HEK293 (cell line): ENCODE data around the gene NONO.

ENCODE experiments used
- FEZF1 ChIP-seq: fragments of 450-650 bp; formaldehyde crosslinking; IDR thresholded peaks from 2 replicates; pipeline ENCODE4 v1.5.1; 2016; ENCODE audit warnings: missing biosample characterization, missing genetic modification characterization
- KLF17 ChIP-seq: fragments of 450-650 bp; formaldehyde crosslinking; IDR thresholded peaks from 2 replicates; pipeline ENCODE4 v1.5.1; 2016; ENCODE audit warnings: missing biosample characterization, missing genetic modification characterization
- KLF7 ChIP-seq: fragments of 450-650 bp; formaldehyde crosslinking; IDR thresholded peaks from 2 replicates; pipeline ENCODE4 v1.5.1; 2016; ENCODE audit warnings: missing biosample characterization, missing genetic modification characterization, borderline replicate concordance
- KLF8 ChIP-seq: fragments of 450-650 bp; formaldehyde crosslinking; IDR thresholded peaks from 2 replicates; pipeline ENCODE4 v1.5.1; 2016; ENCODE audit warnings: missing biosample characterization, missing genetic modification characterization
- PATZ1 ChIP-seq: fragments of 450-650 bp; formaldehyde crosslinking; IDR thresholded peaks from 2 replicates; pipeline ENCODE4 v1.5.1; 2016; ENCODE audit warnings: missing biosample characterization, missing genetic modification characterization
- PBX3 ChIP-seq: sonication (generic); formaldehyde crosslinking; IDR thresholded peaks from 2 replicates; pipeline ENCODE4 v1.8.1; 2022; ENCODE audit warnings: mild to moderate bottlenecking, moderate library complexity, missing genetic modification reagents
- PRDM1 ChIP-seq: fragments of 450-650 bp; formaldehyde crosslinking; IDR thresholded peaks from 2 replicates; pipeline ENCODE4; 2016; ENCODE audit warnings: missing biosample characterization, missing genetic modification characterization
- YY1 ChIP-seq: fragments of 450-650 bp; formaldehyde crosslinking; IDR thresholded peaks from 2 replicates; pipeline ENCODE4 v1.5.1; 2018; ENCODE audit warnings: missing biosample characterization, missing genetic modification characterization
- ZBTB21 ChIP-seq: fragments of 450-650 bp; formaldehyde crosslinking; IDR thresholded peaks from 2 replicates; pipeline ENCODE4 v1.5.1; 2017; ENCODE audit warnings: missing biosample characterization, missing genetic modification characterization
- ZBTB44 ChIP-seq: fragments of 450-650 bp; IDR thresholded peaks from 2 replicates; pipeline ENCODE4 v1.5.1; 2018; ENCODE audit warnings: missing biosample characterization, mild to moderate bottlenecking, missing genetic modification characterization
- ZNF146 ChIP-seq: fragments of 450-650 bp; formaldehyde crosslinking; IDR thresholded peaks from 2 replicates; pipeline ENCODE4 v1.5.1; 2016; ENCODE audit warnings: missing biosample characterization, missing genetic modification characterization
- ZNF24 ChIP-seq: fragments of 450-650 bp; formaldehyde crosslinking; IDR thresholded peaks from 2 replicates; pipeline ENCODE4 v1.5.1; 2016; ENCODE audit warnings: missing biosample characterization, missing genetic modification characterization
- ZNF324 ChIP-seq: fragments of 450-650 bp; formaldehyde crosslinking; IDR thresholded peaks from 2 replicates; pipeline ENCODE4 v1.5.1; 2016; ENCODE audit warnings: missing biosample characterization, missing genetic modification characterization
- ZNF366 ChIP-seq: fragments of 450-650 bp; formaldehyde crosslinking; conservative IDR thresholded peaks from 2 replicates; pipeline ENCODE4 v1.5.1; 2016; ENCODE audit warnings: missing biosample characterization, missing genetic modification characterization
- ZNF37A ChIP-seq: fragments of 450-650 bp; IDR thresholded peaks from 2 replicates; pipeline ENCODE4 v1.5.1; 2018; ENCODE audit warnings: missing biosample characterization, missing genetic modification characterization
- ZNF530 ChIP-seq: fragments of 450-650 bp; formaldehyde crosslinking; IDR thresholded peaks from 2 replicates; pipeline ENCODE4 v1.5.1; 2016; ENCODE audit warnings: low read depth, missing biosample characterization, missing genetic modification characterization
- ZNF629 ChIP-seq: fragments of 450-650 bp; formaldehyde crosslinking; IDR thresholded peaks from 2 replicates; pipeline ENCODE4 v1.5.1; 2017; ENCODE audit warnings: missing biosample characterization, missing genetic modification characterization
- ZNF792 ChIP-seq: fragments of 450-650 bp; formaldehyde crosslinking; IDR thresholded peaks from 2 replicates; pipeline ENCODE4 v1.5.1; 2016; ENCODE audit warnings: missing biosample characterization, missing genetic modification characterization
- ZSCAN23 ChIP-seq: fragments of 450-650 bp; formaldehyde crosslinking; IDR thresholded peaks from 2 replicates; pipeline ENCODE4 v1.5.1; 2016; ENCODE audit warnings: missing biosample characterization, missing genetic modification characterization
- ZSCAN30 ChIP-seq: fragments of 450-650 bp; IDR thresholded peaks from 2 replicates; pipeline ENCODE4 v1.5.1; 2018; ENCODE audit warnings: missing biosample characterization, mild to moderate bottlenecking, missing genetic modification characterization, moderate library complexity
- ZXDB ChIP-seq: fragments of 450-650 bp; formaldehyde crosslinking; IDR thresholded peaks from 2 replicates; pipeline ENCODE4 v1.5.1; 2016; ENCODE audit warnings: missing biosample characterization, missing genetic modification characterization
- TF ChIP-seq, protein P1 (sequence below): fragments of 450-650 bp; formaldehyde crosslinking; conservative IDR thresholded peaks from 2 replicates; pipeline ENCODE4 v1.5.1; 2016; ENCODE audit warnings: low read depth, missing biosample characterization, missing genetic modification characterization
- TF ChIP-seq, protein P2 (sequence below): fragments of 450-650 bp; formaldehyde crosslinking; IDR thresholded peaks from 2 replicates; pipeline ENCODE4 v1.5.1; 2017; ENCODE audit warnings: missing biosample characterization, missing genetic modification characterization
- TF ChIP-seq, protein P3 (sequence below): fragments of 450-650 bp; formaldehyde crosslinking; IDR thresholded peaks from 2 replicates; pipeline ENCODE4 v1.5.1; 2016; ENCODE audit warnings: missing biosample characterization, missing genetic modification characterization
- TF ChIP-seq, protein P4 (sequence below): fragments of 450-650 bp; formaldehyde crosslinking; IDR thresholded peaks from 2 replicates; pipeline ENCODE4 v1.5.1; 2016; ENCODE audit warnings: missing biosample characterization, missing genetic modification characterization

Gene NONO

GRCh38 chrX:71283403-71284143 is at the start of gene NONO (continued):
- TF ChIP-seq ZSCAN30 (tag by site-specific recombination): peak; percentile 27; the same call in 1 of the 2 replicates
- peak; percentile 54; the same call in 1 of the 2 replicates for TF ChIP-seq ZNF324 (tag by site-specific recombination)
- TF ChIP-seq ZBTB44 (tag by site-specific recombination): no peak
- TF ChIP-seq ZBTB21 (tag by site-specific recombination): no peak
- 0 out of 2 replicates have a peak, but pooled peaks have one; percentile 48 for TF ChIP-seq ZNF792 (tag by site-specific recombination)
- TF ChIP-seq, protein P1, sequence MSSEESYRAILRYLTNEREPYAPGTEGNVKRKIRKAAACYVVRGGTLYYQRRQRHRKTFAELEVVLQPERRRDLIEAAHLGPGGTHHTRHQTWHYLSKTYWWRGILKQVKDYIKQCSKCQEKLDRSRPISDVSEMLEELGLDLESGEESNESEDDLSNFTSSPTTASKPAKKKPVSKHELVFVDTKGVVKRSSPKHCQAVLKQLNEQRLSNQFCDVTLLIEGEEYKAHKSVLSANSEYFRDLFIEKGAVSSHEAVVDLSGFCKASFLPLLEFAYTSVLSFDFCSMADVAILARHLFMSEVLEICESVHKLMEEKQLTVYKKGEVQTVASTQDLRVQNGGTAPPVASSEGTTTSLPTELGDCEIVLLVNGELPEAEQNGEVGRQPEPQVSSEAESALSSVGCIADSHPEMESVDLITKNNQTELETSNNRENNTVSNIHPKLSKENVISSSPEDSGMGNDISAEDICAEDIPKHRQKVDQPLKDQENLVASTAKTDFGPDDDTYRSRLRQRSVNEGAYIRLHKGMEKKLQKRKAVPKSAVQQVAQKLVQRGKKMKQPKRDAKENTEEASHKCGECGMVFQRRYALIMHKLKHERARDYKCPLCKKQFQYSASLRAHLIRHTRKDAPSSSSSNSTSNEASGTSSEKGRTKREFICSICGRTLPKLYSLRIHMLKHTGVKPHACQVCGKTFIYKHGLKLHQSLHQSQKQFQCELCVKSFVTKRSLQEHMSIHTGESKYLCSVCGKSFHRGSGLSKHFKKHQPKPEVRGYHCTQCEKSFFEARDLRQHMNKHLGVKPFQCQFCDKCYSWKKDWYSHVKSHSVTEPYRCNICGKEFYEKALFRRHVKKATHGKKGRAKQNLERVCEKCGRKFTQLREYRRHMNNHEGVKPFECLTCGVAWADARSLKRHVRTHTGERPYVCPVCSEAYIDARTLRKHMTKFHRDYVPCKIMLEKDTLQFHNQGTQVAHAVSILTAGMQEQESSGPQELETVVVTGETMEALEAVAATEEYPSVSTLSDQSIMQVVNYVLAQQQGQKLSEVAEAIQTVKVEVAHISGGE (tag by site-specific recombination): peak; percentile 38; the same call in 1 of the 2 replicates
- TF ChIP-seq PBX3 (CRISPR knock-in tag): peak; percentile 83; the same call in 1 of the 2 replicates
- TF ChIP-seq ZNF629 (tag by site-specific recombination): peak; percentile 20; the same call in 1 of the 2 replicates
- peak; percentile 83 for TF ChIP-seq PRDM1 (tag by site-specific recombination)
- TF ChIP-seq ZNF366 (tag by site-specific recombination): peak; percentile 87
- TF ChIP-seq KLF17 (tag by site-specific recombination): 0 out of 2 replicates have a peak, but pooled peaks have one; percentile 19
- TF ChIP-seq YY1 (tag by site-specific recombination): peak; percentile 45; the same call in 1 of the 2 replicates
- TF ChIP-seq ZSCAN23 (tag by site-specific recombination): peak; percentile 35; the same call in 1 of the 2 replicates
- TF ChIP-seq ZNF146 (tag by site-specific recombination): 0 out of 2 replicates have a peak, but pooled peaks have one; percentile 4
- peak; percentile 87 for TF ChIP-seq ZXDB
- TF ChIP-seq ZNF530 (tag by site-specific recombination): no peak
- TF ChIP-seq ZNF24: 0 out of 2 replicates have a peak, but pooled peaks have one; percentile 39
- TF ChIP-seq, protein P2, sequence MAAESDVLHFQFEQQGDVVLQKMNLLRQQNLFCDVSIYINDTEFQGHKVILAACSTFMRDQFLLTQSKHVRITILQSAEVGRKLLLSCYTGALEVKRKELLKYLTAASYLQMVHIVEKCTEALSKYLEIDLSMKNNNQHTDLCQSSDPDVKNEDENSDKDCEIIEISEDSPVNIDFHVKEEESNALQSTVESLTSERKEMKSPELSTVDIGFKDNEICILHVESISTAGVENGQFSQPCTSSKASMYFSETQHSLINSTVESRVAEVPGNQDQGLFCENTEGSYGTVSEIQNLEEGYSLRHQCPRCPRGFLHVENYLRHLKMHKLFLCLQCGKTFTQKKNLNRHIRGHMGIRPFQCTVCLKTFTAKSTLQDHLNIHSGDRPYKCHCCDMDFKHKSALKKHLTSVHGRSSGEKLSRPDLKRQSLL (tag by site-specific recombination): peak; percentile 86
- TF ChIP-seq, protein P3, sequence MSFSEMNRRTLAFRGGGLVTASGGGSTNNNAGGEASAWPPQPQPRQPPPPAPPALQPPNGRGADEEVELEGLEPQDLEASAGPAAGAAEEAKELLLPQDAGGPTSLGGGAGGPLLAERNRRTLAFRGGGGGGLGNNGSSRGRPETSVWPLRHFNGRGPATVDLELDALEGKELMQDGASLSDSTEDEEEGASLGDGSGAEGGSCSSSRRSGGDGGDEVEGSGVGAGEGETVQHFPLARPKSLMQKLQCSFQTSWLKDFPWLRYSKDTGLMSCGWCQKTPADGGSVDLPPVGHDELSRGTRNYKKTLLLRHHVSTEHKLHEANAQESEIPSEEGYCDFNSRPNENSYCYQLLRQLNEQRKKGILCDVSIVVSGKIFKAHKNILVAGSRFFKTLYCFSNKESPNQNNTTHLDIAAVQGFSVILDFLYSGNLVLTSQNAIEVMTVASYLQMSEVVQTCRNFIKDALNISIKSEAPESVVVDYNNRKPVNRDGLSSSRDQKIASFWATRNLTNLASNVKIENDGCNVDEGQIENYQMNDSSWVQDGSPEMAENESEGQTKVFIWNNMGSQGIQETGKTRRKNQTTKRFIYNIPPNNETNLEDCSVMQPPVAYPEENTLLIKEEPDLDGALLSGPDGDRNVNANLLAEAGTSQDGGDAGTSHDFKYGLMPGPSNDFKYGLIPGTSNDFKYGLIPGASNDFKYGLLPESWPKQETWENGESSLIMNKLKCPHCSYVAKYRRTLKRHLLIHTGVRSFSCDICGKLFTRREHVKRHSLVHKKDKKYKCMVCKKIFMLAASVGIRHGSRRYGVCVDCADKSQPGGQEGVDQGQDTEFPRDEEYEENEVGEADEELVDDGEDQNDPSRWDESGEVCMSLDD: peak; percentile 42; the same call in 1 of the 2 replicates
- TF ChIP-seq, protein P4, sequence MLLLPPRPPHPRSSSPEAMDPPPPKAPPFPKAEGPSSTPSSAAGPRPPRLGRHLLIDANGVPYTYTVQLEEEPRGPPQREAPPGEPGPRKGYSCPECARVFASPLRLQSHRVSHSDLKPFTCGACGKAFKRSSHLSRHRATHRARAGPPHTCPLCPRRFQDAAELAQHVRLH (tag by site-specific recombination): peak; percentile 65; the same call in 1 of the 2 replicates
- no peak for TF ChIP-seq ZNF37A
- no peak for TF ChIP-seq KLF7 (tag by site-specific recombination)
- TF ChIP-seq PATZ1 (tag by site-specific recombination): peak; percentile 8
- TF ChIP-seq FEZF1 (tag by site-specific recombination): peak; percentile 60
- peak; percentile 43 for TF ChIP-seq KLF8 (tag by site-specific recombination)
